Measurements from ENCODE around the gene TXLNA.

The TXLNA gene

DNA sequence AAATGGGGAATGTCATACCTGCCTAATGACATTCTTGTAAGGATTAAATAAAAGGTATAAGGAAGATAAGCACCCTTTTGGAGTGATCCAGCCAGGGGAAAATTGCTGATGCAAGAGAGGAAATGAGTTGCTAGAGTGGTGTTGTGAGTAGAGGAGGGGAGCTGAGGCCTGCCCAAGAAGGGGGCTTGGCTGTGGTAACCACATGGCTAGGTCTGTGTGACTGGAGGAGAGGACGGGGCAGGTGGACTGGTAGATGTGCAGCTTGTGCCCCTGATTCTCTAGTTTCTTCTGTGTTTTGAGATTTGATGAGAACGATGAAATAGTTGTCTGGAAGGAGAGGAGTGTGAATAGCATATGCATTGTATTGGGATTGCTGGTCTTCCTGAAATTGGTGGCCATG, 6.6 kb downstream of the TXLNA start:
- DNase-seq: no peak

DNA sequence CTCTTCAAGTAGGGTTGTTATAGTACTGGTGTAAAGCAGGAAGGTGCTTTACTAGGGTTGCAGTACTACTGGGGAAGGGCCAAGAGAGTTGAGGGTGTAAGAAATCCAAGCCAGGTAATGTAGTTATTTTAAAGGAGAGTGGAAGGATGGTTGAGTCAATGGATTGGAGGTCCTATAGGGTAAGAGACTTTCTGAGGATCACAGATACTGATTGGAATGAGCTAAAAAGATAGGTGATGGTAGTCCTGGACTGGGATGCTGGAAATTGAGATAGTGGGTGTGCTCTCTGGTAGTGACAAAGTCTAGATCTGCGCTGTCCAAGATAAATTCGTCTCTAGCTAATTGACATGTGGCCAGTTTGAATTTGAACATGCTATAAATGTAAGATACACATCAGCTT, 7.0 kb downstream of the TXLNA start:
- DNase-seq: no peak

DNA sequence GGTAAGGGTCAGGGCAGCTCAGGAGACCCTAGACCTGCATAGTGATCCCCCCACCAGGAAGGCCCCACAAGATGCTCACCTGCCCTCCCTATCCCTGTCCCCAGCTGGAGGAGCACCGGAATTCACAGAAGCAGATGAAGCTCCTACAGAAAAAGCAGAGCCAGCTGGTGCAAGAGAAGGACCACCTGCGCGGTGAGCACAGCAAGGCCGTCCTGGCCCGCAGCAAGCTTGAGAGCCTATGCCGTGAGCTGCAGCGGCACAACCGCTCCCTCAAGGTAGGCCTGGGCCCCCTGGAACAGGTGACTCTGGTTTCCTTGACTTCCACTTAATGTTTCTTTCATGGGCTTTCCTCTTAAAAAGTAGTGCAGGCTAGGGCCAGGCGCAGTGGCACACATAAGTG, 8.4 kb downstream of the TXLNA start:
- no peak for DNase-seq

GRCh38 chr1:32192220-32192948, 12.9 kb downstream of the TXLNA start:
- no peak for DNase-seq

DNA sequence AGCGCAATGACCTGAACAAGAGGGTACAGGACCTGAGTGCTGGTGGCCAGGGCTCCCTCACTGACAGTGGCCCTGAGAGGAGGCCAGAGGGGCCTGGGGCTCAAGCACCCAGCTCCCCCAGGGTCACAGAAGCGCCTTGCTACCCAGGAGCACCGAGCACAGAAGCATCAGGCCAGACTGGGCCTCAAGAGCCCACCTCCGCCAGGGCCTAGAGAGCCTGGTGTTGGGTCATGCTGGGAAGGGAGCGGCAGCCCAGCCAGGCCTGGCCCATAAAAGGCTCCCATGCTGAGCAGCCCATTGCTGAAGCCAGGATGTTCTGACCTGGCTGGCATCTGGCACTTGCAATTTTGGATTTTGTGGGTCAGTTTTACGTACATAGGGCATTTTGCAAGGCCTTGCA, 15.5 kb downstream of the TXLNA start:
- DNase-seq: no peak

DNA sequence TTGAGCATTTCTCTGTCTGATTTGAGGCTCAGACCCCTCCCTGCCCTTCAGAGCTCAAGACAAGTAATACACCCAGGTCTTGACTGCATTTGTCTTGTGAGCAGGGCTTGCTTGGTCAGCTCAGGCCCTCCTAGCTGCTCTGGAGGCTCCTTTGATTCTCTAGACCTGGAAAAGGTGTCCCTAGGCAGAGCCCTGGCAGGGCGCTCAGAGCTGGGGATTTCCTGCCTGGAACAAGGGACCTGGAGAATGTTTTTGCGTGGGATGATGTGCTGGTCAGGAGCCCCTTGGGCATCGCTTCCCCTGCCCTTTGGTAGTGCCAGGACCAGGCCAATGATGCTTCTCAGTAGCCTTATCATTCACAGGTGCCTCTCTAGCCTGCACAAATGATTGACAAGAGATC, 16.1 kb downstream of the TXLNA start:
- no peak for DNase-seq

DNA sequence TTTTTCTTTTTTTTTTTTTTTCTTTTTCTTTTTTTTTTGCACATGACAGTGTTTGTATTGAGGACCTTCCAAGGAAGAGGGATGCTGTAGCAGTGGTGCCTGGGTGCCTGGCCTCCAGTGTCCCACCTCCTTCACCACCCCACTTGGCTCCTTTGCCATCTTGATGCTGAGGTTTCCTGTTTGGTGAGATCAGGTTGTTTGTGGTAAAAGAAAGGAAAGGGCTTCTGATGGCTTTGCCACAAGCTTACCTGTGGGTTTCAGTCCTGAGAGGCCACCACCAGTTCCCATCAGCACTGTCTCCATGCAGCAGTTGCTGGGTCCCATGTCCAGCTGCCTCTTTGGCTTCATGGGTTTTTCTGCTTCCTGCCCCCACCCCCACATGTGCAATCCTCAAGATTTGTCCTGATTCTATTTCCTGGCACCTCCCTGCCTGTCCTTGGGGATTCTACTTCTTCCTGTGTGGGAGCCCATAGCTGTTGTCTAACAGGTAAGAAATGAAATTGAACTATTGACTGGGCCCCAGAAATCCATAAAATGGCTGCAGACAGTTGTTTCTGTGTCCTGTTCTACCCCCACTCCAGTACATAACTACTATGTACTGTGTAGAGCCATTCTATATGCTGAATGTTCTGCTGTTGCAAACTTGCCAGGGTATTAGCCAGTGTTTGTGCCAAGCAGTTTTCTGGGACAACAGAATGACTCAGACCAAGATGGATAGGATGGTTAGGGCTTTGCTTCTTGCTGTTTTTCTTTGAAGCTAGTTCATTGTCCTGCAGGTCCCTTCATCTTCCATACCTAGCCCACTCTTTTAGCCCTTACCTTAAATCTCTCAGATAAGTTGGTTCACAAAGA, 16.7 kb downstream of the TXLNA start:
- DNase-seq: no peak

- DNase-seq: no peak
Measured at GRCh38 chr1:32197074-32197473, 17.6 kb downstream of the TXLNA start.

DNA sequence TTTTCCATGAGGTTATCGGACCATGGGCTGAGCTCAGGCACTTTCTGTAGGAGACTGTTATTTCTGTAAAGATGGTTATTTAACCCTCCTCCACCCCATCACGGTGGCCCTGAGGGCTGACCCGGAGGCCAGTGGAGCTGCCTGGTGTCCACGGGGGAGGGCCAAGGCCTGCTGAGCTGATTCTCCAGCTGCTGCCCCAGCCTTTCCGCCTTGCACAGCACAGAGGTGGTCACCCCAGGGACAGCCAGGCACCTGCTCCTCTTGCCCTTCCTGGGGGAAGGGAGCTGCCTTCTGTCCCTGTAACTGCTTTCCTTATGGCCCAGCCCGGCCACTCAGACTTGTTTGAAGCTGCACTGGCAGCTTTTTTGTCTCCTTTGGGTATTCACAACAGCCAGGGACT, 18.4 kb downstream of the TXLNA start:
- no peak for DNase-seq

- DNase-seq: no peak
Measured at GRCh38 chr1:32198237-32199042, 19.0 kb downstream of the TXLNA start.

GRCh38 chr1:32199043-32199716, 19.7 kb downstream of the TXLNA start:
- DNase-seq: no peak

DNA sequence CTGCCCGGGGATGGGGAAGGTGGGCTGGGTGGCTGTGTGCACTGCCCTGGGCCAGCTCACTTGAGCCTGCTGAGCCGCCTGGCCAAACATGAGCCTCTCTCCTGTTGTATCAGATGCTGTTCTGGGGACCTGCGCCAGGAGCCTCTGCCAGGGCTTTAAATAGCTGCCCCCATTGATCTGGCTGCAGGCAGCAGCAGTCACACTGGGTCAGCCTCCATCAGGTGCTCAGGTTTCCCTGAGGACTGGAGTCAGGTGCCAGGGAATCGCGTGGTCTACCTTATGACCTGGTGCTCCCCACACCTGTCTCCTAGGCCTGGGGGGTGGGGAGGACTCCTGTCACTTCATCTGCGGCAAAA, 20.2 kb downstream of the TXLNA start:
- peak; percentile 63 for DNase-seq

DNA sequence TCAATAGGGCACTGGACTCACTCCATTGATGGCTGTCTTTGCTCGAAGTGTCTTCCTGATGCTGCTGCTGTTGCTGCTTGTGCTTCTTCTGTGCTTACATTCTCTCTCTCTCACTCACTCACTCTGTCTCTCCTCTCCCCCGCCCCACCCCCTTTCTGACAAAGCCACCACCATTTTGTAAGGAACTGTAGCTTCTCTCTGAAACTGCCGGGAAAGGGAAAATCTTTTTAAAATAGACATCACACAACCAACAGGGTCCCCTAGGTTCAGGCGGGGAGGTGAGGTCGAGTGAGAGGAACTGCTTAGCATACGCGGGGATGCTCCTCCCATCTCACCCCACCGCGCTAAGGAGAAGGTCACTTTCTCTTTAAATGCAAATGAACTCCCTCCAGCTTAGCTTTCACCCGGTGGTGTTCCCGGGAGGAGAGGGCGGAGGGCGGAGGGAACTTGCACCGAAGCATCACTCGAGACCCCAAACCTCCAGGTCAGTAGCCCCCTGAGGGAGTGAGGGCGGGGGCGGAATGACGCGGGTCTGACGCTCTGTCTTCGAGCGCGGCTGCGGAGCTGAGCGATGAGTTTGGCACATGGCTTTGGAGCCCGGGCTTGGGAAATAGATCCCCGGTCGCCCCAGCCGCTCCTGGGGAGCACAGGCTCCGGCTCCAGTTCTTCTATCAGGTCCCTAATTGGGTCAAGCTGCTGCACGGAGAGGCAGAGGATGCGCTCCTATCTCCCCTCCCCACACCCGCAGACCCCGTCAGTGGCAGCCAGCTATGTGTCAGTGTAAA, 20.9 kb downstream of the TXLNA start, which contains the start of gene CCDC28B:
Gene CCDC28B (plus strand): TSS at position 370 of the 785 bp plus-strand sequence. CDS start 1,341 bp downstream, outside the sequence.
- no peak for DNase-seq

DNA sequence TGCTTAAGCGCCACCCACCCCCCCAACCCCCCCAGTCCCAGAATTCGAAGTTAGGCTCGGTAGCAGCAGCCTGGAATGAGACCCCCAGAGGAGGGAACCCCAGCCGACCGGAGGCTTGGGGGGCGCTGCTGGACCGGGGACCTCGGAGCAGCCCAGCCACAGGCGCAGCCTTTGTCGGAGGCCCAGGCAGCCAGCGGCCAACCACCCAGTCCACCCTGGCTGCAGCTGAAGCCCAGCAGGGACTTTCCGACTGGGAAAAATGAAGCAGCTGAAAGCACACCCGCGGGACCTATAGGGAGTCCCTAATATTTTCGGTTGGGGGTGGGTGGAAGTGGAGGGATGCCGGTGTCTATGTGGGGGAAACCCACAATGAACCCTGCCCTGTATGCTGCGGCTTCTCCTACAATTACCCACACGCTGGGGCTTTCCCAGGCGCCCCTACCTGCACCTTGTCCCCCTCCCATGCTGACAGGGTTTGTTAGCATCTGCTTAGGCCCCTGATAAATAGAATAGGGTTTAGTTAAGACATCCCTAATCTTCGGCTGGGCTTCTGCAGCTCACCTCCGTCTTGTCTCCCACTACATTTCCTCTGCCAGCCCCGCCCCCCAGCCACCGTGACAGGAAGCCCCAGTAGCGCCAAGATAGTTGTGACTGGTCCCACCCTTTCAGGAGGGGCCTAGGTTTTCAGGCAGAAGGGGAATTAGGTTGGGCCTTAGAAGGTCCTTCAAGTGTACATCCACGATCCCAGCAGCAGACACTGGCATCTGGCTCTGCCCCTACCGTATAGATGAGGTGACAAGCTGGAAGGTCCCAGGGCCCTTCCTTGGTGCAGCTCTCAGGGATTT, 21.8 kb downstream of the TXLNA start:
- no peak for DNase-seq

GRCh38 chr1:32204943-32205361, 25.5 kb downstream of the TXLNA start:
- DNase-seq: no peak

GRCh38 chr1:32205401-32206370, 26.2 kb downstream of the TXLNA start, which contains the start of gene IQCC:
Gene IQCC (plus strand): TSS chr1:32205671. CDS start chr1:32205682, 11 bp downstream.
- DNase-seq: peak; percentile 51

DNA sequence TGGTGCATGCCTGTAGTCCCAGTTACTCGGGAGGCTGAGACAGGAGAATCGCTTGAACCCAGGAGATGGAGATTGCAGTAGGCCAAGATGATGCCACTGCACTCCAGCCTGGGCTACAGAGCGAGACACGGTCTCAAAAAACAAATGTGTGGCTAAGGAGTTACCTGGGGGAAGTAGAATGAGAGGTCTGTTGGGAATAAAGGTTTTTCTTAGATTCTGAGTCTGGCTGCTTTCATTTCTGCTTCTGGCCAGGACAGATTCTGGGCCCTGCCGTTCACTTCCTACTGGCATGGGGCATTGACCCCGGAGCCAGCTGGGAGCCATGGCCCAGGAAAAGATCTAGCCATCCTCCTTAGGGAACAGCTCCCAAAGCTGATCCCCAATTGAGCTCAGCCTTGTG, 29.0 kb downstream of the TXLNA start:
- no peak for DNase-seq

DNA sequence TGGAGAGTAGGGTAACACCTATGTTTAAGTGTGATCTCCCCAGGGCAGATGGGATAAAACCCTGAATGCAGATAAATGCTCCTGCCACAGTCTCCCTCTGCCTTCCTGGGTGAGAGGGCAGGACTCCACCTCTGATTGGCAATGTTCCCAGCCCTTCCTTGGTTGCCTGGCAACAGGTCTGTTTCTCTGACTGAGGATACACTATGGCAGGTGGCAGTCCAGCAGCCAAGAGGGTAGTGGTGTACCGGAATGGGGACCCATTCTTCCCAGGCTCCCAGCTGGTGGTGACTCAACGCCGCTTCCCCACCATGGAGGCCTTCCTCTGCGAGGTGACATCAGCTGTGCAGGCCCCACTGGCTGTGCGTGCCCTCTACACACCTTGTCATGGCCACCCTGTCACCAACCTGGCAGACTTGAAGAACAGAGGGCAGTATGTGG, 29.4 kb downstream of the TXLNA start, which contains the start of gene DCDC2B:
Gene DCDC2B (plus strand): TSS at position 199 of the 438 bp plus-strand sequence. CDS start 5 bp downstream, at position 204.
- peak; percentile 88 for DNase-seq

All from NCI-H2029 treated with DMSO at 0.1 percent for 48 hours (cell line).